Islet precursor cell (in vitro differentiated cells): ENCODE results near the gene PTPRM.

Source experiments
- DNase-seq: peaks from one replicate; pipeline ENCODE4 v3.0.0-alpha.2; 2018

PTPRM gene

GRCh38 chr18:7630731-7631442 is 63.8 kb downstream of the PTPRM start:
- no peak for DNase-seq

GRCh38 chr18:7632152-7633098 is 65.3 kb downstream of the PTPRM start:
- DNase-seq, result no peak

GRCh38 chr18:7633171-7633570 is 66.1 kb downstream of the PTPRM start:
- DNase-seq, result no peak

- DNase-seq, result no peak
Observed at GRCh38 chr18:7635948-7636347, 68.8 kb downstream of the PTPRM start.

- DNase-seq, result no peak
Observed at GRCh38 chr18:7637269-7637668, 70.2 kb downstream of the PTPRM start.

GRCh38 chr18:7638321-7638720 is 71.2 kb downstream of the PTPRM start:
- no peak for DNase-seq

GRCh38 chr18:7641813-7642212 is 74.7 kb downstream of the PTPRM start:
- DNase-seq, result no peak

- no peak for DNase-seq
Observed at GRCh38 chr18:7642331-7642890, 75.3 kb downstream of the PTPRM start.

GRCh38 chr18:7645756-7646155 is 78.6 kb downstream of the PTPRM start:
- no peak for DNase-seq

GRCh38 chr18:7646174-7646886 is 79.2 kb downstream of the PTPRM start:
- peak; percentile 85 for DNase-seq

- DNase-seq, result no peak
Observed at GRCh38 chr18:7647500-7647899, 80.4 kb downstream of the PTPRM start.

- no peak for DNase-seq
Observed at GRCh38 chr18:7657050-7657449, 89.9 kb downstream of the PTPRM start.

- DNase-seq, result no peak
Observed at GRCh38 chr18:7657937-7658336, 90.8 kb downstream of the PTPRM start.

- peak; percentile 78 for DNase-seq
Observed at GRCh38 chr18:7658701-7659100, 91.6 kb downstream of the PTPRM start.

GRCh38 chr18:7661207-7661606 is 94.1 kb downstream of the PTPRM start:
- DNase-seq, result no peak

GRCh38 chr18:7662866-7663265 is 95.8 kb downstream of the PTPRM start:
- no peak for DNase-seq

GRCh38 chr18:7663366-7664312 is 96.5 kb downstream of the PTPRM start:
- DNase-seq, result peak; percentile 74

- DNase-seq, result no peak
Observed at GRCh38 chr18:7666195-7666776, 99.2 kb downstream of the PTPRM start.

GRCh38 chr18:7668392-7668791 is 101.3 kb downstream of the PTPRM start:
- peak; percentile 77 for DNase-seq

- DNase-seq, result no peak
Observed at GRCh38 chr18:7669361-7669760, 102.2 kb downstream of the PTPRM start.

- no peak for DNase-seq
Observed at GRCh38 chr18:7671105-7671504, 104.0 kb downstream of the PTPRM start.
